ENCODE results near the gene ATN1.

ATN1 gene

DNA sequence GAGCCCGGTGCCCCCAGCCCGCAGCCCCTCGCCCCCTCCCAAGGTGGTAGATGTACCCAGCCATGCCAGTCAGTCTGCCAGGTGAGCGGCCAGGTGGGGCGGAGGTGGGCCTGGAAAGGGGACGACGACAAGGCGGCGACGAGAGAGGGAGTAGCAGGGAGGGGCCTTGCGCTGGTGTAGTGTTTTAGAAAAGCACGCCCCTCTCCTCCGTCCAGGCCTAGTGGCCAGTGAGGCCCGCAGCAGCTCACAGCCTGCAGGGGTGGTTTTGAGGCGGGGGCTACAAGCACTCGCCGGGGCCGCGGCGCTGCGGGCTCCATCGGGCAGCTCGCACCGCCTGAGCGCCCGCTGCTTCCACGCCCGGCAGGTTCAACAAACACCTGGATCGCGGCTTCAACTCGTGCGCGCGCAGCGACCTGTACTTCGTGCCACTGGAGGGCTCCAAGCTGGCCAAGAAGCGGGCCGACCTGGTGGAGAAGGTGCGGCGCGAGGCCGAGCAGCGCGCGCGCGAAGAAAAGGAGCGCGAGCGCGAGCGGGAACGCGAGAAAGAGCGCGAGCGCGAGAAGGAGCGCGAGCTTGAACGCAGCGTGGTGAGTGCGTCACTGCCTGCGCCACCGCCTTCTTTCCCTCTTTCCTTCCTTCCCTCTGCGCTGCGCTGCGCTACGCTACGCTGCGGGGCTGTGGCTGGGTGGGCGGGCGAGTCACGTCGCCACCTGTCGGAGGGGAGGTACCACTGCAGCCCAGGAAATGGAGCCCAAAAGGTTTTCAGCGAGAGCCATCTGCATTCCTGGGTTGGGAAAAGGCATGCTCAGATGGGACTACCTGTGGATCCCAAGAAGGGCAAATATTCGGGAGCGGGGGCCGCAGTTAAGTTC lies 10.0 kb downstream of the ATN1 start:
- TF ChIP-seq, protein P1, sequence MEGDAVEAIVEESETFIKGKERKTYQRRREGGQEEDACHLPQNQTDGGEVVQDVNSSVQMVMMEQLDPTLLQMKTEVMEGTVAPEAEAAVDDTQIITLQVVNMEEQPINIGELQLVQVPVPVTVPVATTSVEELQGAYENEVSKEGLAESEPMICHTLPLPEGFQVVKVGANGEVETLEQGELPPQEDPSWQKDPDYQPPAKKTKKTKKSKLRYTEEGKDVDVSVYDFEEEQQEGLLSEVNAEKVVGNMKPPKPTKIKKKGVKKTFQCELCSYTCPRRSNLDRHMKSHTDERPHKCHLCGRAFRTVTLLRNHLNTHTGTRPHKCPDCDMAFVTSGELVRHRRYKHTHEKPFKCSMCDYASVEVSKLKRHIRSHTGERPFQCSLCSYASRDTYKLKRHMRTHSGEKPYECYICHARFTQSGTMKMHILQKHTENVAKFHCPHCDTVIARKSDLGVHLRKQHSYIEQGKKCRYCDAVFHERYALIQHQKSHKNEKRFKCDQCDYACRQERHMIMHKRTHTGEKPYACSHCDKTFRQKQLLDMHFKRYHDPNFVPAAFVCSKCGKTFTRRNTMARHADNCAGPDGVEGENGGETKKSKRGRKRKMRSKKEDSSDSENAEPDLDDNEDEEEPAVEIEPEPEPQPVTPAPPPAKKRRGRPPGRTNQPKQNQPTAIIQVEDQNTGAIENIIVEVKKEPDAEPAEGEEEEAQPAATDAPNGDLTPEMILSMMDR (IDR thresholded peaks at IDR 0.05; ENCODE audit: control insufficient read depth, insufficient read depth, low read depth, low read length, missing control alignments) = peak; percentile 91

DNA sequence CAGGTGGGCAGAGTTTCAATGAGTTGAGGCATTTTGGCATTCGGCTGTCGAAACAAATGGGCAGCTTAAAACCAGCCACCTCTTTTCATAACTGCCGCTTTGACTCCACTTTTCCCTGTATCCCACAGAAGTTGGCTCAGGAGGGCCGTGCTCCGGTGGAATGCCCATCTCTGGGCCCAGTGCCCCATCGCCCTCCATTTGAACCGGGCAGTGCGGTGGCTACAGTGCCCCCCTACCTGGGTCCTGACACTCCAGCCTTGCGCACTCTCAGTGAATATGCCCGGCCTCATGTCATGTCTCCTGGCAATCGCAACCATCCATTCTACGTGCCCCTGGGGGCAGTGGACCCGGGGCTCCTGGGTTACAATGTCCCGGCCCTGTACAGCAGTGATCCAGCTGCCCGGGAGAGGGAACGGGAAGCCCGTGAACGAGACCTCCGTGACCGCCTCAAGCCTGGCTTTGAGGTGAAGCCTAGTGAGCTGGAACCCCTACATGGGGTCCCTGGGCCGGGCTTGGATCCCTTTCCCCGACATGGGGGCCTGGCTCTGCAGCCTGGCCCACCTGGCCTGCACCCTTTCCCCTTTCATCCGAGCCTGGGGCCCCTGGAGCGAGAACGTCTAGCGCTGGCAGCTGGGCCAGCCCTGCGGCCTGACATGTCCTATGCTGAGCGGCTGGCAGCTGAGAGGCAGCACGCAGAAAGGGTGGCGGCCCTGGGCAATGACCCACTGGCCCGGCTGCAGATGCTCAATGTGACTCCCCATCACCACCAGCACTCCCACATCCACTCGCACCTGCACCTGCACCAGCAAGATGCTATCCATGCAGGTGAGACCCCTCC lies 10.8 kb downstream of the ATN1 start:
- TF ChIP-seq, protein P1 (IDR thresholded peaks at IDR 0.05; ENCODE audit: control insufficient read depth, insufficient read depth, low read depth, low read length, missing control alignments) = no peak
- no peak for DNase-seq (ENCODE audit: low read depth)
- H3K4me3 ChIP-seq (ENCODE audit: control insufficient read depth, low read depth, low read length) = peak overlapping the region; percentile 49

More for the DNA sequence above, 10.0 kb downstream of the ATN1 start:
- peak overlapping the region; percentile 49 for H3K4me3 ChIP-seq (ENCODE audit: control insufficient read depth, low read depth, low read length)
- DNase-seq (ENCODE audit: low read depth) = peak; percentile 64

DNA sequence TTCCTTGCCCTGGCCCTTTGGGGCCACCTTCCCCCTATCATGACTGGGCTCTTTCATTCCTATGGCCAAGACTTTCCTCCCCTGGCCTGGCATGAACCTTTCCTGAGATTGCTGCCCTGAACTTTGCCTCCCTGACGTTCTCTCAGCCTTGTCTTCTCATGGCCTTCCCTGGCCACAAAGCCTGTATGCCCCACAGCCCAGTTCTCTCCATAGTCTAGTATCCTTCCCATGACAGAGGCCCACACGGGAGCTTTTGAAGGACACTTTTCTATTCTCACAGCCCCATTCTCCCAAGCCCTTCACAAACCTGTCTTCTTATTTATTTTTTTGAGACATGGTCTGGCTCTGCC lies 11.4 kb downstream of the ATN1 start:
- TF ChIP-seq, protein P1 (IDR thresholded peaks at IDR 0.05; ENCODE audit: control insufficient read depth, insufficient read depth, low read depth, low read length, missing control alignments) = no peak
- DNase-seq (ENCODE audit: low read depth) = no peak
- H3K4me3 ChIP-seq (ENCODE audit: control insufficient read depth, low read depth, low read length) = no peak overlapping the region

DNA sequence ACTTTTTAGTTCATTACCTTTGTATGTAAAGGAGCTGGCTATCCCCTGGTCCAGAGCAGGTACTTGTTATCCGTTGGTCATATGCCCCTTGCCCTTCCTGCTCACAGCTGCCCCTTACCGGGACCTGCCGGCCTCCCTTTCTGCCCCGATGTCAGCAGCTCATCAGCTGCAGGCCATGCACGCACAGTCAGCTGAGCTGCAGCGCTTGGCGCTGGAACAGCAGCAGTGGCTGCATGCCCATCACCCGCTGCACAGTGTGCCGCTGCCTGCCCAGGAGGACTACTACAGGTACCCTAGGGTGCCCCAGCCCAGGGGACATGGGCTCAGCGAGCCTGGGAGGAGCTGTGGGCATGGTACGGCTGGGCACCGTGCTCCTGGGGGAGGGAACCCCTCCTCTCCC lies 13.5 kb downstream of the ATN1 start:
- H3K4me3 ChIP-seq (ENCODE audit: control insufficient read depth, low read depth, low read length) = no peak overlapping the region
- no peak for DNase-seq (ENCODE audit: low read depth)
- TF ChIP-seq, protein P1 (IDR thresholded peaks at IDR 0.05; ENCODE audit: control insufficient read depth, insufficient read depth, low read depth, low read length, missing control alignments) = no peak

DNA sequence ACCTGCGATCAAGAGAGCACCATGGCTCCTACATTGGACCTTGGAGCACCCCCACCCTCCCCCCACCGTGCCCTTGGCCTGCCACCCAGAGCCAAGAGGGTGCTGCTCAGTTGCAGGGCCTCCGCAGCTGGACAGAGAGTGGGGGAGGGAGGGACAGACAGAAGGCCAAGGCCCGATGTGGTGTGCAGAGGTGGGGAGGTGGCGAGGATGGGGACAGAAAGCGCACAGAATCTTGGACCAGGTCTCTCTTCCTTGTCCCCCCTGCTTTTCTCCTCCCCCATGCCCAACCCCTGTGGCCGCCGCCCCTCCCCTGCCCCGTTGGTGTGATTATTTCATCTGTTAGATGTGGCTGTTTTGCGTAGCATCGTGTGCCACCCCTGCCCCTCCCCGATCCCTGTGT lies 14.0 kb downstream of the ATN1 start:
- H3K4me3 ChIP-seq (ENCODE audit: control insufficient read depth, low read depth, low read length) = no peak overlapping the region
- TF ChIP-seq, protein P1 (IDR thresholded peaks at IDR 0.05; ENCODE audit: control insufficient read depth, insufficient read depth, low read depth, low read length, missing control alignments) = no peak
- no peak for DNase-seq (ENCODE audit: low read depth)

DNA sequence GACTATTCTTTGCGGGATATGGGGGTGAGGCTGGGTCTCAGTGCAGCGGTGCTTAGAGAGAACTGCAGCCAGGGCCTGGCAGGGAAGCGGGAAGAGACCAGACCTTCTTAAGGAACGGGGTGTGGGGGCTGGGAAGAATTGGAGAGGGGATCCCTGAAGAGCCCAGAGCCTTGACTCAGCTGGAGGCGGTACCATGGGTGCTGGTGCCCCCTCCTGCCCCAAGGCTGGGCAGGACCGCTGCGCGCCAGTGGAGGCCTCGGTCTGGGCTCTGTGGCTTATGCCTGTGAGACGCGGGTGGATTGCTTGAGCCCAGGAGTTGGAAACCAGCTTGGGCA lies 14.5 kb downstream of the ATN1 start:
- no peak overlapping the region for H3K4me3 ChIP-seq (ENCODE audit: control insufficient read depth, low read depth, low read length)
- no peak for DNase-seq (ENCODE audit: low read depth)
- TF ChIP-seq, protein P1 (IDR thresholded peaks at IDR 0.05; ENCODE audit: control insufficient read depth, insufficient read depth, low read depth, low read length, missing control alignments) = no peak
